CD4-positive, alpha-beta T cell treated with Interleukin-4 for 1 hour (primary cell): ENCODE results near the gene C11orf24.
"Not testable (repeated sequence)": the region's sequence is repeated elsewhere in the genome, so short reads cannot be mapped to it uniquely, and the experiment has no call there.

ENCODE experiments used
- DNase-seq, 2 donors: peaks; one replicate each; pipeline ENCODE4 v3.0.0-alpha.2; 2020 to 2022

The C11orf24 gene

GRCh38 chr11:68243847-68244246 is 27.9 kb downstream of the C11orf24 start:
- not testable (repeated sequence) for DNase-seq

GRCh38 chr11:68242616-68243015 is 29.2 kb downstream of the C11orf24 start:
- DNase-seq, result no peak

GRCh38 chr11:68231621-68232020 is 40.2 kb downstream of the C11orf24 start:
- DNase-seq, result no peak

- DNase-seq, result no peak
Observed at GRCh38 chr11:68229601-68230000, 42.2 kb downstream of the C11orf24 start.

DNA sequence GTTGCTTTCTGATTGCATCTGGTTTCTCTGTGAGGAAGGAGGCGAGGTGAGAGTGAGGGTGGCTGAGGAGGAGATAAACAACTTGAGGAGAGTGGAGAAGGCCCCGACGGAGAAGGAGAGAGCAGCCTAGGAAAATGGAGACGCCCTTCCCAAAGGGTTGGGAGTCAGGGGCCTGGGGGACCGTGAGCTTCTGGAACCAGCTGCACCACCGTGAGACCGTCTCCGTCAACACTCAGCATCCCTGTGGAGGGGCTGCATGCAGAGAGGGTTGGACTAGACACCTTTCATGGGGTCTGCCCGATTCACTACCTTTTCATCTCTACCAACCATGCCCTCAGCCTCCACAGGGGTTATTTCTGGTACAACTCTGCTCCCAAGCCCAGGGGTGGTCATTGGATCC is 45.4 kb downstream of the C11orf24 start:
- DNase-seq, result no peak

DNA sequence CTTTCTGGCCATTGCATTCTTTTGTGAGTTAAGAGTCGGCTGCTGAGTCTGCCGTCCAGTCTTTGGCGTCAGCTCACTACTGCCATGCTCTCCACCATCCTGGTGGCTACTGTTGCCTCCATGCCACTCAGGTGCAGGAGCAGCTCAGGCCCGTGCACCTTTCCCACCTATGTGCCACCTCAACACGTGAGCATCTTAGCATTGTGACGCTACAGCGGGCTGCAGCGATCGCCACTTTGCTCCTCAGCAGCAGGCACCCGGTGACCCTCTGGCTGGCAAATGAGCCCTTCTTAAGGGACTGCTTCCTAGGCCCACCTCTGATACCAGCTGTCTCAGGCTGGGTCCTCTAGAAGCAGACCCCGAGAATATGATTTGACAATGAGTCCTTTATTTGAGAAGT is 47.2 kb downstream of the C11orf24 start:
- DNase-seq, result no peak

DNA sequence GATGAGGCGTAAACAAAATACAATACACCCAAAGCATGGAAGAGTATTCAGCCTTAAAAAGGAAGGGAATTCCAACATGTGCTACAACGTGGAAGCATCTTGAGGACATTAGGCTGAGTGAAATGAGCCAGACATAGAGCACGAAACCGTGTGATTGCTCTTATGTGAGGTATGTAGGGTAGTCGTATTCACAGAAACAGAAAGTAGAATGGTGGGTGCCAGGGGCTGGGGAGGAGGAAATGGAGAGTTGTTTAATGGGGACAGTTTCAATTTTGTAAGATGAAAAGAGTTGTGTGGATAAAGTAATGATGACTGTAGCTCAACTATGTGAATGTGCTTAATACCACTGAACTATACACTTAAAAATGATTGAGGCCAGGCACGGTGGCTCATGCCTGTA is 48.5 kb downstream of the C11orf24 start:
- DNase-seq, result no peak

DNA sequence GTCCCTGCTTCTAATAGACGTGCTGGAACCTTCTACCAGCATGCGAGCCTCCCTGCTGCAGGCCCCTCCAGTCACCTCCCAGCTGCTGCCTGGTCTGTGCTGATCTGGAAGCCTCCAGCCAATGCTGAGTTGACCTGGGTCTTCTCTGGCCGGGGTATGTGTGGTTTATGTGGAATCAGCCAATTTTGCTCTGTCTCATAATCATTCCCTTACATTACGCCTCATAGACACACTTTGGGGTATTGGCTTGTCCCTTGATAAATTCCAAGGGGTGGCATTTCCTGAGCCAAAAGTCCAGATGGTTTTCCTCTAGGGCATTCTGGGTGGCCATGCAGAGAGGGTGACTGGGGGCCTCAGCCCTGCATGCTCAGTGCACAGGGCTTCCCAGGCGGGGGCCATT is 50.4 kb downstream of the C11orf24 start:
- no peak for DNase-seq

DNA sequence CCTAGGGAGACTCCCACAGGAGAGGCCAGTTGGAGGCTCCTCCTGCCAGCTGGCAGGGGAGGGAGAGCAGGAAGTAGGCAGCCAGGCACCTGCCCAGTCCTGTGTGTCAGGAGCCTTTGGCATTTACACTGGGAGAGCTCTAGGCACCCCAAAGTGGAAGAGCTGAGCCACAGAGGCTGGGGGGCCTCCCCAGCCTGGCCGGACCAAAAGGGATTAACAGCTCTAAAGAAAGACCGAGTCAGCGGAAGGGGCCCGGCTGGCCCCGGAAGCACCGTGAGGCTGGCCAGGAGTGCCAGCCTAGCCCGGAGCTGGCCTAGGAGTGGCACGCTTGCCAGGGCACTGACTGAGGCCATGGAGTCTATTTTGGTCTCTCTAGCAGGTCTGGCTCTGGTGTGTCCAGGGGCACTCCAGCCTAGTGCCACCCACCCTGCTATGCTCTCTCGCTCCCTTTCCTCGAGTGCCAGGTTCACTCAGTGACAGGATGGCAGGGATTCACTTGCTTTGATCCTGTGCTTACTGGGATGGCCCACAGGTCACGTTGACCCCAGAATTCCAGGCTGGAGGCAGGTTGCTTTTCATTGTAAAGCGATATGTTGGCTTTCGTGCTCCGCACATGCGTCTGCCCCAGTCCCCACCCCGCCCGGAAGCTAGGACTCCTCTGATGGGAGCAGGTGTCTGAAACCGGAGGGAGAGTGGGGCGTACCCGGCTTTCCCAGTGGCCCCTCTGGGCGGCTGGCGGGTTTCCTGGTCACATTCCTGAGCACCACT is 55.4 kb downstream of the C11orf24 start:
- no peak for DNase-seq

GRCh38 chr11:68215524-68216170 is 56.1 kb downstream of the C11orf24 start:
- DNase-seq, result no peak

- peak; percentile 15 to 26 for DNase-seq
Observed at GRCh38 chr11:68215087-68215445, 56.7 kb downstream of the C11orf24 start.

GRCh38 chr11:68214173-68215086 is 57.3 kb downstream of the C11orf24 start:
- no peak for DNase-seq

- peak; percentile 82 to 90 for DNase-seq
Observed at GRCh38 chr11:68213555-68214172, 58.1 kb downstream of the C11orf24 start.

DNA sequence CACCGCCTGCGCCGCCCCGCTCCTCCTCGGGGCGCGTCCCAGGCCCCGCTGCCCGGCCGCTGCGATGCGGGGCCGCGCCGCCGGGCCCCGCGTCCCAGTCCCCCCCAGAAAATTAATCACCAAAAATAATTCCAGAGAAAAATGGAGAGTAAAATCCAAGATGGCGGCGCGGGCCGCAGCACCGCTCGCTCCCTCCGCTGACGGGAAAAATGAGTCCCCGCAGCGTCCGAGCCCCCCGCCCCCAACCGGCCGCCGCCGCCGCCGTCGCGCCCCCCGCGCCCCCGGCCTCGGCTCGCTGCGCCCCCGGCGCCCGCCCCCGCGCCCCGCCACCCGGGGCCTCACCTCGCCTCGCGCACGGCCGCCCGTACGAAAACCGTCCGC is 58.6 kb downstream of the C11orf24 start, which contains the start of gene KMT5B:
KMT5B (minus strand) TSS at position 162 of the 381 bp plus-strand sequence. CDS start 23,220 bp downstream, outside the sequence.
- peak; percentile 31 to 71 for DNase-seq

DNA sequence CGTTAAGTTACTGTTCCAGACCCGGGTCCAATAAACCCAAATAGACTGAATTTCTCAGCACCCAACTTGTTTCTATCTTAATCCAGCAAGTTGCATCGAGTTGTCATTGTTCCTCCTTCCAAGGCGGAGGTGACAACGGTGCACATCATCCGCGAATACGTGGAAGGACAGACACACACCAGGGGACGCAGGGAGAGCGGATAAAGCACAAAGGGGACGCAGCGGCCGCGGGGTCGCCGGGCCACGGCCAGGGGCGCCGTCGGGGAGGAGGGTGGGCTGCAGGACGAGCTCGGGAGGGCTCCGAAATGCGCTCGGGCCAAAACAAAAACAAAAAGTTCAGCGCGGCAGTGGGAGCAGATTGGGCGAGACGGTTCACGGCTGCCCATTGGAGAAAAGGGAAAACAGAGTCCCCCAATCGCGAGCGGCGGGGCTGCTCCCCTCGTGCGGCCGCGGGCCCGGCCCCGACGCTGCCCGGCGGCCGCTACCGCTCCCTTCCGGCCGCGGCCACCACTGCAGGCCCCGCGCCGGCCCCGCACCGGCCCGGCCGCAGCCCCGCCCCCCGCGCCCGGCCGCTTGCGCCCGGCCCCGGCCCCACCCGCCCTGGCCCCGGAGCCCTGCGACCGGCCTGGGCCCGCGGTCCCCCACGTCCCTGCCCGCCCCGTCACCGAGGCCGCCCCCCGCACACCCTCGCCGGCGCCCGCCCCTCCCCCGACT is 59.2 kb downstream of the C11orf24 start:
- DNase-seq, result peak; percentile 70 to 71

- DNase-seq, result no peak
Observed at GRCh38 chr11:68211546-68211945, 60.2 kb downstream of the C11orf24 start.
